ENCODE measurements around the gene NCOA3. TPM values are rescaled to one million over a fixed set of nuclear protein-coding genes. Genes with fewer than 3 reads are reported as not detected.

The NCOA3 gene
- total RNA-seq, 1 experiment from 2014 or later: 30.2 TPM

GRCh38 chr20:47466213-47466612 lies 35.5 kb upstream of the NCOA3 start:
- in situ Hi-C loops (cut with HindIII; ENCODE audit: low pct_unique_long_range_greater_than_20kb, low sequenced_read_pairs): no loop called here
- DNase-seq (ENCODE audit: low read depth): peak; percentile 50

- peak; percentile 95 for DNase-seq (ENCODE audit: low read depth)
- in situ Hi-C loops (cut with HindIII; ENCODE audit: low pct_unique_long_range_greater_than_20kb, low sequenced_read_pairs): no loop called here
These were observed 34.8 kb upstream of the NCOA3 start for GRCh38 chr20:47466704-47467459.

GRCh38 chr20:47468290-47469050 lies 33.2 kb upstream of the NCOA3 start:
- in situ Hi-C loops (cut with HindIII; ENCODE audit: low pct_unique_long_range_greater_than_20kb, low sequenced_read_pairs): no loop called here
- no peak for DNase-seq (ENCODE audit: low read depth)

GRCh38 chr20:47475419-47476044 lies 26.2 kb upstream of the NCOA3 start:
- in situ Hi-C loops (cut with HindIII; ENCODE audit: low pct_unique_long_range_greater_than_20kb, low sequenced_read_pairs): no loop called here

GRCh38 chr20:47476452-47476851 lies 25.2 kb upstream of the NCOA3 start:
- no peak for DNase-seq (ENCODE audit: low read depth)
- in situ Hi-C loops (cut with HindIII; ENCODE audit: low pct_unique_long_range_greater_than_20kb, low sequenced_read_pairs): no loop called here

More at GRCh38 chr20:47475419-47476044, 26.2 kb upstream of the NCOA3 start:
- no peak for DNase-seq (ENCODE audit: low read depth)

GRCh38 chr20:47479093-47479492 lies 22.6 kb upstream of the NCOA3 start:
- DNase-seq (ENCODE audit: low read depth): no peak

GRCh38 chr20:47479506-47479905 lies 22.2 kb upstream of the NCOA3 start:
- no peak for DNase-seq (ENCODE audit: low read depth)
- in situ Hi-C loops (cut with HindIII; ENCODE audit: low pct_unique_long_range_greater_than_20kb, low sequenced_read_pairs): no loop called here

More at GRCh38 chr20:47479093-47479492, 22.6 kb upstream of the NCOA3 start:
- in situ Hi-C loops (cut with HindIII; ENCODE audit: low pct_unique_long_range_greater_than_20kb, low sequenced_read_pairs): no loop called here

GRCh38 chr20:47480239-47480638 lies 21.4 kb upstream of the NCOA3 start:
- DNase-seq (ENCODE audit: low read depth): no peak
- in situ Hi-C loops (cut with HindIII; ENCODE audit: low pct_unique_long_range_greater_than_20kb, low sequenced_read_pairs): no loop called here

GRCh38 chr20:47480705-47481104 lies 21.0 kb upstream of the NCOA3 start:
- no peak for DNase-seq (ENCODE audit: low read depth)
- in situ Hi-C loops (cut with HindIII; ENCODE audit: low pct_unique_long_range_greater_than_20kb, low sequenced_read_pairs): no loop called here

- in situ Hi-C loops (cut with HindIII; ENCODE audit: low pct_unique_long_range_greater_than_20kb, low sequenced_read_pairs): no loop called here
- no peak for DNase-seq (ENCODE audit: low read depth)
These were observed 20.1 kb upstream of the NCOA3 start for GRCh38 chr20:47481330-47482216.

GRCh38 chr20:47482705-47483104 lies 19.0 kb upstream of the NCOA3 start:
- in situ Hi-C loops (cut with HindIII; ENCODE audit: low pct_unique_long_range_greater_than_20kb, low sequenced_read_pairs): no loop called here
- no peak for DNase-seq (ENCODE audit: low read depth)

GRCh38 chr20:47484303-47484702 lies 17.4 kb upstream of the NCOA3 start:
- peak; percentile 50 for DNase-seq (ENCODE audit: low read depth)
- in situ Hi-C loops (cut with HindIII; ENCODE audit: low pct_unique_long_range_greater_than_20kb, low sequenced_read_pairs): no loop called here

GRCh38 chr20:47487175-47487917 lies 14.3 kb upstream of the NCOA3 start:
- in situ Hi-C loops (cut with HindIII; ENCODE audit: low pct_unique_long_range_greater_than_20kb, low sequenced_read_pairs): no loop called here
- no peak for DNase-seq (ENCODE audit: low read depth)

- DNase-seq (ENCODE audit: low read depth): no peak
- in situ Hi-C loops (cut with HindIII; ENCODE audit: low pct_unique_long_range_greater_than_20kb, low sequenced_read_pairs): no loop called here
These were observed 12.2 kb upstream of the NCOA3 start for GRCh38 chr20:47489448-47489872.

GRCh38 chr20:47490795-47491194 lies 10.9 kb upstream of the NCOA3 start:
- in situ Hi-C loops (cut with HindIII; ENCODE audit: low pct_unique_long_range_greater_than_20kb, low sequenced_read_pairs): no loop called here
- no peak for DNase-seq (ENCODE audit: low read depth)

- DNase-seq (ENCODE audit: low read depth): no peak
- in situ Hi-C loops (cut with HindIII; ENCODE audit: low pct_unique_long_range_greater_than_20kb, low sequenced_read_pairs): no loop called here
These were observed 9.4 kb upstream of the NCOA3 start for GRCh38 chr20:47492284-47492683.

- in situ Hi-C loops (cut with HindIII; ENCODE audit: low pct_unique_long_range_greater_than_20kb, low sequenced_read_pairs): no loop called here
- DNase-seq (ENCODE audit: low read depth): peak; percentile 88
These were observed 8.3 kb upstream of the NCOA3 start for GRCh38 chr20:47493175-47493962.
